CD4-positive, alpha-beta memory T cell (primary cell): ENCODE data around the gene GALC. TPM values are rescaled to one million over a fixed set of nuclear protein-coding genes. Genes with fewer than 3 reads are reported as not detected.

ENCODE experiments used
- CTCF ChIA-PET: fragments of 350-600 bp; sonication (Branson Sonifier 250); formaldehyde crosslinking; loops from one replicate; lab custom pipeline; 2021; ENCODE audit warnings: inconsistent platforms; ENCODE audit not compliant: partially characterized antibody; lab: Charles Lee
- POLR2A ChIA-PET: fragments of 350-600 bp; sonication (Branson Sonifier 250); formaldehyde crosslinking; loops from one replicate; lab custom pipeline; 2021; ENCODE audit not compliant: partially characterized antibody; lab: Charles Lee
- DNase-seq, 5 donors: peaks; one replicate each; pipeline versions ENCODE4 v3.0.0 to v3.0.0-alpha.2; 2020 to 2022; ENCODE audit warnings: mixed read lengths in 1 of 5
- H3K27ac ChIP-seq: one replicate; pipeline ENCODE4 v1.7.0; 2013; ENCODE audit warnings: low read depth, low read length
- H3K27me3 ChIP-seq: 2 replicates; pipeline ENCODE4 v1.7.0; 2013; ENCODE audit warnings: mild to moderate bottlenecking, low read length, moderate library complexity; ENCODE audit not compliant: insufficient read depth
- H3K36me3 ChIP-seq: 2 replicates; pipeline ENCODE4 v1.7.0; 2013; ENCODE audit warnings: mild to moderate bottlenecking, low read length, moderate library complexity; ENCODE audit not compliant: insufficient read depth
- H3K4me1 ChIP-seq: 2 replicates; pipeline ENCODE4 v1.7.0; 2013; ENCODE audit warnings: mild to moderate bottlenecking, low read length, moderate library complexity; ENCODE audit not compliant: insufficient read depth
- H3K4me3 ChIP-seq, 2 donors: one replicate each; pipeline ENCODE4 v1.7.0; 2013; ENCODE audit warnings: low read length in 2 of 2, mild to moderate bottlenecking in 1 of 2
- H3K9me3 ChIP-seq, 2 donors: one replicate each; pipeline ENCODE4 v1.7.0; 2013; ENCODE audit warnings: low read length in 2 of 2, control low read depth in 1 of 2; ENCODE audit not compliant: control insufficient read depth in 1 of 2
- H3K27ac Mint-ChIP-seq, 7 donors: one replicate each; pipeline ENCODE4 v1.8.0; 2020 to 2021; ENCODE audit warnings: mixed read lengths in 7 of 7, mild to moderate bottlenecking in 6 of 7, inconsistent platforms in 3 of 7, moderate library complexity in 3 of 7
- H3K27me3 Mint-ChIP-seq, 2 donors: one replicate each; pipeline ENCODE4 v1.8.0; 2020 to 2021; ENCODE audit warnings: mixed read lengths in 2 of 2
- H3K36me3 Mint-ChIP-seq, 2 donors: one replicate each; pipeline ENCODE4 v1.8.0; 2020 to 2021; ENCODE audit warnings: mixed read lengths in 2 of 2, inconsistent platforms in 1 of 2, mild to moderate bottlenecking in 1 of 2
- H3K4me1 Mint-ChIP-seq, 4 donors: one replicate each; pipeline ENCODE4 v1.8.0; 2020 to 2021; ENCODE audit warnings: mixed read lengths in 4 of 4, mild to moderate bottlenecking in 1 of 4
- H3K4me3 Mint-ChIP-seq, 8 donors: one replicate each; pipeline ENCODE4 v1.8.0; 2020 to 2021; ENCODE audit warnings: mixed read lengths in 8 of 8, mild to moderate bottlenecking in 7 of 8, moderate library complexity in 6 of 8, inconsistent platforms in 3 of 8
- H3K9me3 Mint-ChIP-seq, 8 donors: one replicate each; pipeline ENCODE4 v1.8.0; 2020 to 2021; ENCODE audit warnings: mixed read lengths in 8 of 8, mild to moderate bottlenecking in 5 of 8, inconsistent platforms in 3 of 8, moderate library complexity in 1 of 8
- intact Hi-C: fragments of 100-400 bp; cut with micrococcal nuclease; formaldehyde crosslinking; loops from one replicate; pipeline ENCODE4 v1.15.1; 2023
- polyA plus RNA-seq, 2 donors: library from polyadenylated mRNA; unstranded; fragments of 300-500 nt; fragmentation: Illumina TruSeq; gene quantifications; one replicate each; pipeline ENCODE4 v1.2.3, GENCODE V29; 2021
- total RNA-seq, 2 experiments: library from RNA; stranded (reverse); gene quantifications; one replicate each; pipeline ENCODE4 v1.2.3, GENCODE V29; 2021

The GALC gene
- total and polyA plus RNA-seq, 4 experiments from 2014 or later = 23.4 to 28.7 (median 27.3) TPM

GRCh38 chr14:87935081-87935828 lies 57.7 kb downstream of the GALC start:
- H3K27me3 Mint-ChIP-seq = no peaks in the 10 kb centered on the region
- peaks cover 5 to 11% (median 8%) of the 10 kb centered on the region in 4 donors for H3K4me1 Mint-ChIP-seq
- Histone ChIP-seq H3K27me3 (no peaks in the 10 kb centered on the region), H3K4me1 (peaks cover 6% of the 10 kb centered on the region), H3K4me3 (no peak overlapping the region), H3K36me3 (peaks cover 15% of the 10 kb centered on the region), H3K27ac (no peak overlapping the region), H3K9me3 (no peaks in the 10 kb centered on the region)
- peaks cover 40 to 69% of the 10 kb centered on the region in 2 donors for H3K36me3 Mint-ChIP-seq
- no peak for DNase-seq
- ChIA-PET POLR2A (interaction anchor here (1.4 kb wide), 1 partner anchor 58 kb away, joined by 3 read pairs; the partner anchor contains the start of gene GALC), CTCF (interaction anchor here (0.7 to 1.7 kb wide), 3 partner anchors 10 to 233 kb away, joined by 3 to 15 read pairs (median 4); no protein-coding TSS in a partner anchor)
- peaks cover 0 to 7% (median 0%) of the 10 kb centered on the region in 8 donors for H3K9me3 Mint-ChIP-seq
- intact Hi-C loops = no loop called here
- H3K27ac Mint-ChIP-seq = peak overlapping the region in 2 of 7 donors; percentile 37 to 70
- H3K4me3 Mint-ChIP-seq = no peak overlapping the region

- Mint-ChIP-seq H3K27ac (no peak overlapping the region), H3K4me3 (no peak overlapping the region), H3K36me3 (peaks cover 38 to 71% of the 10 kb centered on the region in 2 donors), H3K9me3 (peaks cover 0 to 8% (median 1%) of the 10 kb centered on the region in 8 donors), H3K27me3 (no peaks in the 10 kb centered on the region), H3K4me1 (peaks cover 5 to 11% (median 8%) of the 10 kb centered on the region in 4 donors)
- H3K27ac ChIP-seq = no peak overlapping the region
- H3K27me3 ChIP-seq = no peaks in the 10 kb centered on the region
- no peak overlapping the region for H3K4me3 ChIP-seq
- ChIA-PET CTCF (interaction anchor here (1.1 to 1.4 kb wide), 2 partner anchors 8 to 234 kb away, joined by 3 to 4 read pairs; no protein-coding TSS in a partner anchor), POLR2A (interaction anchor here (1.4 kb wide), 1 partner anchor 59 kb away, joined by 3 read pairs; the partner anchor contains the start of gene GALC)
- no peak for DNase-seq
- peaks cover 6% of the 10 kb centered on the region for H3K4me1 ChIP-seq
- H3K9me3 ChIP-seq = no peaks in the 10 kb centered on the region
- intact Hi-C loops = no loop called here
- peaks cover 8% of the 10 kb centered on the region for H3K36me3 ChIP-seq
These were observed 58.8 kb downstream of the GALC start for GRCh38 chr14:87934185-87934584.

GRCh38 chr14:87916886-87917275 lies 76.1 kb downstream of the GALC start:
- ChIA-PET CTCF (no interaction called here), POLR2A (no interaction called here)
- Histone ChIP-seq H3K4me1 (no peaks in the 10 kb centered on the region), H3K36me3 (no peaks in the 10 kb centered on the region), H3K27me3 (no peaks in the 10 kb centered on the region), H3K4me3 (no peak overlapping the region), H3K9me3 (no peaks in the 10 kb centered on the region), H3K27ac (no peak overlapping the region)
- Mint-ChIP-seq H3K4me1 (no peaks in the 10 kb centered on the region), H3K27ac (no peak overlapping the region), H3K9me3 (peaks cover 4 to 50% (median 36%) of the 10 kb centered on the region in 8 donors), H3K4me3 (no peak overlapping the region), H3K27me3 (peaks cover 0 to 16% of the 10 kb centered on the region in 2 donors), H3K36me3 (peaks cover 10 to 17% of the 10 kb centered on the region in 2 donors)
- DNase-seq = no peak
- intact Hi-C loops = no loop called here

GRCh38 chr14:87916103-87916885 lies 76.7 kb downstream of the GALC start:
- CTCF ChIA-PET = no interaction called here
- no peaks in the 10 kb centered on the region for H3K27me3 ChIP-seq
- no peaks in the 10 kb centered on the region for H3K9me3 ChIP-seq
- H3K4me3 ChIP-seq = no peak overlapping the region
- Mint-ChIP-seq H3K27me3 (peaks cover 0 to 16% of the 10 kb centered on the region in 2 donors), H3K4me3 (no peak overlapping the region), H3K9me3 (peaks cover 4 to 56% (median 41%) of the 10 kb centered on the region in 8 donors), H3K4me1 (no peaks in the 10 kb centered on the region), H3K36me3 (peaks cover 10 to 16% of the 10 kb centered on the region in 2 donors), H3K27ac (no peak overlapping the region)
- H3K27ac ChIP-seq = no peak overlapping the region
- H3K36me3 ChIP-seq = no peaks in the 10 kb centered on the region
- no peaks in the 10 kb centered on the region for H3K4me1 ChIP-seq
- POLR2A ChIA-PET = no interaction called here
- peak in 1 of 5 donors; percentile 33 for DNase-seq
- intact Hi-C loops = no loop called here

GRCh38 chr14:87908550-87908949 lies 84.4 kb downstream of the GALC start:
- H3K27ac ChIP-seq = no peak overlapping the region
- no peak for DNase-seq
- Mint-ChIP-seq H3K4me1 (no peaks in the 10 kb centered on the region), H3K27ac (no peak overlapping the region), H3K4me3 (no peak overlapping the region), H3K27me3 (peaks cover 2 to 10% of the 10 kb centered on the region in 2 donors), H3K9me3 (peaks cover 4 to 40% (median 31%) of the 10 kb centered on the region in 8 donors), H3K36me3 (peaks cover 0 to 1% of the 10 kb centered on the region in 2 donors)
- no peak overlapping the region for H3K4me3 ChIP-seq
- H3K4me1 ChIP-seq = no peaks in the 10 kb centered on the region
- H3K9me3 ChIP-seq = no peaks in the 10 kb centered on the region
- intact Hi-C loops = no loop called here
- H3K27me3 ChIP-seq = no peaks in the 10 kb centered on the region
- CTCF ChIA-PET = no interaction called here
- POLR2A ChIA-PET = no interaction called here
- no peaks in the 10 kb centered on the region for H3K36me3 ChIP-seq

- H3K27me3 ChIP-seq = peaks cover 5% of the 10 kb centered on the region
These were observed 91.3 kb downstream of the GALC start for GRCh38 chr14:87901652-87902051.

GRCh38 chr14:87901236-87901635 lies 91.7 kb downstream of the GALC start:
- Histone ChIP-seq H3K27me3 (peaks cover 5% of the 10 kb centered on the region), H3K9me3 (no peaks in the 10 kb centered on the region), H3K36me3 (no peaks in the 10 kb centered on the region), H3K27ac (no peak overlapping the region), H3K4me1 (no peaks in the 10 kb centered on the region), H3K4me3 (no peak overlapping the region)
- Mint-ChIP-seq H3K27me3 (peaks cover 9 to 13% of the 10 kb centered on the region in 2 donors), H3K4me3 (no peak overlapping the region), H3K27ac (no peak overlapping the region), H3K9me3 (no peaks in the 10 kb centered on the region), H3K4me1 (no peaks in the 10 kb centered on the region), H3K36me3 (no peaks in the 10 kb centered on the region)
- no peak for DNase-seq
- POLR2A ChIA-PET = no interaction called here
- intact Hi-C loops = no loop called here
- CTCF ChIA-PET = no interaction called here

More at GRCh38 chr14:87901652-87902051, 91.3 kb downstream of the GALC start:
- Mint-ChIP-seq H3K4me3 (no peak overlapping the region), H3K27me3 (peaks cover 9 to 11% of the 10 kb centered on the region in 2 donors), H3K9me3 (no peaks in the 10 kb centered on the region), H3K27ac (no peak overlapping the region), H3K36me3 (no peaks in the 10 kb centered on the region), H3K4me1 (no peaks in the 10 kb centered on the region)
- H3K9me3 ChIP-seq = no peaks in the 10 kb centered on the region
- no peak overlapping the region for H3K27ac ChIP-seq
- H3K4me1 ChIP-seq = no peaks in the 10 kb centered on the region
- H3K4me3 ChIP-seq = no peak overlapping the region
- ChIA-PET CTCF (no interaction called here), POLR2A (no interaction called here)
- H3K36me3 ChIP-seq = no peaks in the 10 kb centered on the region
- intact Hi-C loops = no loop called here
- no peak for DNase-seq
